Activated CD4-positive, alpha-beta T cell treated with anti-CD3 and anti-CD28 coated beads, Interleukin-2, amount 50 U/mL, for 16 hours (primary cell): ENCODE results near the gene CYSLTR2.

Experiments
- DNase-seq: peaks from one replicate; pipeline ENCODE4 v3.0.0-alpha.2; 2020

The CYSLTR2 gene, protein sequence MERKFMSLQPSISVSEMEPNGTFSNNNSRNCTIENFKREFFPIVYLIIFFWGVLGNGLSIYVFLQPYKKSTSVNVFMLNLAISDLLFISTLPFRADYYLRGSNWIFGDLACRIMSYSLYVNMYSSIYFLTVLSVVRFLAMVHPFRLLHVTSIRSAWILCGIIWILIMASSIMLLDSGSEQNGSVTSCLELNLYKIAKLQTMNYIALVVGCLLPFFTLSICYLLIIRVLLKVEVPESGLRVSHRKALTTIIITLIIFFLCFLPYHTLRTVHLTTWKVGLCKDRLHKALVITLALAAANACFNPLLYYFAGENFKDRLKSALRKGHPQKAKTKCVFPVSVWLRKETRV

DNA sequence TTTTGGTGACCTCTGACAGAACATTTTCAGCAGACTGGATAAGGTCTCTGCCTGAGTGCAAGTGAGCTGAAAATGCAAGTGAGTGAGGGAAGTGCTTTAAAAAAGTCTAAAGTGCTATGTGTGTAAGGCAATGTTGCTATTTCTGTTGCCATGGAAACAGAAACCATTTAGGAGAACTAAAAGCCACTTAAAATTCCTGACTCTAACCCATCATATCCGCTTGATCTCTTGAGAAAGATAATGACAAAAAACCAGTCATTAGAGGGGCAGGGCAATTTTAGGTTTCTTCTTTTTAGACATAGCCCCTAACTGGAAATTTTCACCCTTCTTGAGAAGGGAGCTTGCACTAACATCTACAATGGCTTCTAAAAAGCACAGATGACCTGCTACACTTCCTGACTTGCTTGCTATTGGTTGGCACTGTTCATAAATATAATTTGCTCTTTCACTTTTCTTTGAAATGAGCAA, at the start of gene CYSLTR2:
CYSLTR2 (plus strand) TSS at position 458 of the 468 bp plus-strand sequence. CDS start 52,889 bp downstream, outside the sequence.
- DNase-seq = peak; percentile 38

DNA sequence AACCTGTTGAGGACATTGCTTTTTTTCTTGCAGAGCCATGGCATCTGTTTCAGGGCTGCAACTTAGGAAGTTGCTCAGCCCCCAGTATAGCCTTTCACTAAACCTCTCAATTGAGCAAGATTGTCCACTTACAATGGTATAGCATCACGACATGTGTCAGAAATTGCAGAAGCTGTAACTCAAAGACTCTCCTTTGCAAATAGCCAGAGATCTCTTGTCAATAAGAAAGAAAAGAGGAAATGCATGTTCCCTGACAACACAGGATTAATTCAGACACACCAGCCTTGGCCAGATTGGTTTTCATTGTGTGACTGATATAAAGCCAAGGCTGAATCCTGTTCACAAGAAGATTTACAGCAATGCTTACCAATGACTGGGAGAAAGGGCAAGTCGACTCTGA, 38.7 kb upstream of the CYSLTR2 start:
- DNase-seq = no peak

DNA sequence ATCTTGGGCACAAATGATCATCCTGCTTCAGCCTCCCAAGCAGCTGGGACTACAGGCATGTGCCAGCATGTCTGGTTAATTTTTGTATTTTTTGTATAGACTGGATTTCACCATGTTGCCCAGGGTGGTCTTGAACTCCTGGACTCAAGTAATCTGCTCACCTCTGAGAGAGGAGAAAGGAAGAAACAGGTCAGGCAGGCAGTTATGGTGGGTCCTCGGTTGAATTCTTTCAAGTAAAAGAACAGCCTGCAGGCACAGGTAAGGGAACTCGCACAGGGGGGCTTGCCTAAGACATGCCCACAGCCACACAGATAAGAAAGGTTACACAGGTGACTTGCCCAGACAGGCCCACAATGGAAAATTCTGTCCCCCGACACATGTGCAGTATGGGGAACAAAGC, 34.8 kb upstream of the CYSLTR2 start:
- no peak for DNase-seq

DNA sequence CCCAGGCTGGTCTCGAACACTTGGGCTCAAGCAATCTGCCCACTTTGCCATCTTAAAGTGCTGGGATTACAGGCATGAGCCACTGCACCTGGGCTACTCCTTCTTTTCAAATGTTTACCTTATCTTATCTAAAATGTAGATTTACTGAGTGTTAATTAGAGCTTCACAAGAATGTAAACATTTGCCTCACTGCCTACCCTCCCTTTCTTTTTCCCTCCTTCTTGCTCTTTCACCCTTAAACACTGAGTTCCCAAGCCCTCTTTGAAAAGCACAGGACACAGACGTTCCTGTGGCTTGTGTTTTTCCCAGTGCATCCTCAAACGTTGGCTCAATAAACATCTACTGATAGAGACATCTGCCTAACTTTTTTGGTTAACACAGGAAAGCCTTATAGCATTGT, 32.7 kb upstream of the CYSLTR2 start:
- no peak for DNase-seq

DNA sequence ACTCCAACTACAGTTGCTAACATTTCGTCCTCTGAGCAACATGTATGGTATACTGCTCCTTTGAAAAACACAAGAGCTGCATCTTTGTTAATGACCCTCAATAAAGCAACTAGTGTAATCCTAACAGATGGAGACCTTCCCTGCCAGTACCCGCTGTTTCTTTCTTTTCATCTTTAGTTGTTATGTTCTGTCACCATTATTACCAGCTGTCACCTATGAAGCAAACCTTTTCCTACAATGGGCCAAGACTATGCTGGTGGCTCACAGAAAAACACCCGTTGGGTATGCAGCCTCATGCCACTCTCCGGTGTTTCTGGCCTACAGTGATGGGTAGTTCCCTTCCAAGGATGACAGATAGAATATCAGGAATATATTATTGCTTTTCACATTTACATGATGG, 29.7 kb upstream of the CYSLTR2 start:
- no peak for DNase-seq

DNA sequence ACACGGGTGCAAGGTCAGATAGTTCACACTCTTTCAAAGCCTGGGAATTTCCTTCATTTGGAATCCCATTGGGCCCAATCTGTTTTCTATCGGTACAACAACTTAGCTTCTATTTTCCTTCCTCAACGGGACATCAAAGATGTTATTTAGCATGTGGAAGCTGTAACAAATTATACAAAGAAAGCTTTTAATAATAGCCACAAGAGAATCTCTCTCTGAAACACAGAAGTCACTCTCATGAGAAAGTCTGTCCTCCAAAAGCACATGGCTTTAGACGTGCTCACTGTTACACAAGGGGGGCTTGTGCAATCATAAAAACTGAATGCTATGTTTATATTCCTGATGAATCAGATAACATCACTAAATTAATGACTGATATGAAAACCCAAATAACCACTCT, 28.9 kb upstream of the CYSLTR2 start:
- no peak for DNase-seq

DNA sequence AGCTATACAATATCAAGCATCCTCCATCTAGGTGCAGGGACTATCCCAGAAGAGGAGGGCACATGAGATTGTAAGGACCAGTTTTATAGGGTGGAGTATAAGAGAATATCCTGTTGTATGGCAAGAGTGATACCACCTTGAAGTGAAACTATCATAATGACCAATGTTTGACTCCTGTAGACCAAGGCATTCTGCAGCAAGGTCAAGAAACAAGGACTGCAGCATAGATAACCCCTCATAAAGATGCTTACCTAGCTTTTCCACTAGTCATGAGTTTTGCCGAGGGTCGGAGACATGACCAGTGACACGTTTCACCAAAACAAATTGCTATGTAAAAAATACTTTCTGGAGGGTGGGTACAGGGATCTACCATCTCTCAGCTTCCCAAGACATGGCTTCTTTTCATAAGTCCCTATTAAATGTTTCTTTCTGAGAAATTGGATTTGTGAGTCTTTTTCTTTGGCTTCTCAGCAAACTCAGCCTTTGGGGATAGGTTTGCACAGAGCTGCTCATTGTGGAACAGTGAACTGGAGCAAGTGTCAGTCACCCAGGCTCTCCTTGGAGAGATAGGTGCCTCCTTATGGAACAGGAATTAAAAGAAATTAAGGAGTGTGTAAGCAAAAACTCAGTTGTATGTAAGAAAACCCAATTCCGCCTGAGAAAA, 28.2 kb upstream of the CYSLTR2 start:
- no peak for DNase-seq

DNA sequence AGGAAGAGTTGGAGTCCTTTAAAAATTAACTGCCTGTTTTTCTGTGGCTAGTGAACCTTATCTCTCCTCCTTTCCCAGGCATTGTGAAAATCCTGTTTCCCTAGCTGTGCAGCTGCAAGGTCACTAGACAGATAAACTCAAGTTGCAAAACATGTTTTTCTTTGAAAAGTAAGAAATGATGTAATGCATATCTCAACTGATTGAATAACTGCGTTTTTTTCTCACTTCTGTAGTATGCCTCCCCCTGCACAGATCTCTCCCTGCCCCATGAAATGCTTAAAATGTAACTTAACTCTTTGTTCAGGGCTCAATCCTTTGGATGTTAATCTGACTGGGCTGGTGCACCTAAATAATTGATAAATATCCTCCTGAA, 27.7 kb upstream of the CYSLTR2 start:
- DNase-seq = no peak

DNA sequence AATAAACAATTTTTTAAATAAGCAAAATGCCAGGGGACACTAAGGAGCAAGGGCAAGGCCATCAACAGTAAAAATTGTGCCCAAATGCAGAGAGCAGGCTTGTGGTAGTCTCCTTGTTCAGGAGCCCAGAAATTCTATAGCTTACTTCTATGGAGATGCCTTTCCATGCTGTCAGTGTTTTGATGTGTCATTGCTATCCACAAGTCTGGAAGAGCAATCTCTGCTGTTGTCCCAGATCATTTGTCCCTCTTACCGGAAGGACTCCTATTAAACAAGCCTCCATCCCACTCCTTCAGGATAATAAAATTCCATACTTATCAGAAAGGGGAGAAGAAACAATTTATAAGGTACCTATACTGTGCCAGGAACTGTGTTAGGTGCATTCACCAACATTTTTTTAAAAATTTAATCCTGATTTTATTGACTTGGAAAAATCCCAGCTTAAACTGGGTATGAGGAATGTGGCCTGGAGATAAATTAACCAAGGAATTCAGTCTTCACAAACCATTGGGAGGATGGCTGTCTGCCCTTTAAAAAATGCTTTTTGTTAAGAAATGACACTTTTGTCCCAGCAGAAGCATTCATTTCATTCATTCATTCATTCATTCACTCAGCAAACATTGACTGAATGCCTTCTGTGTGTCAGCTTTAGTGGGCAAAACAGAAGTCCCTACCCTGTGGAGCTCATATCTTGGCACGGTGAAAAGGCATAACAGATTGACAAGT, 26.8 kb upstream of the CYSLTR2 start:
- no peak for DNase-seq

DNA sequence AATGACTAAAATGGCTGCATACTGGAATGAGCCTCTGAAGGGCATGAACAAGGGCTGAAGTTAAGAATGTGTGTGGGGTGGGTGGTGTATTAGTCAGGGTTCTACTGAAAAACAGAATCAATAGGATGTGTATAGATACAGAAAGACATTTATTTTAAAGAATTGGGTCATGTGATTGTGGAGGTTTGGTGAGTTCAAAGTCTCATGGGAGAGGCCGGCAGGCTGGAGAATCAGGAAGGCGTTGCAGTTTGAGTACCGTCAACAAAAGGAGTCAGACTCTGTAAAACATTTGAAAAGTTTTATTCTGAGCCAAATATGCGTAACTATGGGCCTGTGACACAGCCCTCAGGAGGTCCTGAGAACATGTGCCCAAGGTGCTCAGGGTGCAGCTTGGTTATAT, 24.5 kb upstream of the CYSLTR2 start:
- no peak for DNase-seq

DNA sequence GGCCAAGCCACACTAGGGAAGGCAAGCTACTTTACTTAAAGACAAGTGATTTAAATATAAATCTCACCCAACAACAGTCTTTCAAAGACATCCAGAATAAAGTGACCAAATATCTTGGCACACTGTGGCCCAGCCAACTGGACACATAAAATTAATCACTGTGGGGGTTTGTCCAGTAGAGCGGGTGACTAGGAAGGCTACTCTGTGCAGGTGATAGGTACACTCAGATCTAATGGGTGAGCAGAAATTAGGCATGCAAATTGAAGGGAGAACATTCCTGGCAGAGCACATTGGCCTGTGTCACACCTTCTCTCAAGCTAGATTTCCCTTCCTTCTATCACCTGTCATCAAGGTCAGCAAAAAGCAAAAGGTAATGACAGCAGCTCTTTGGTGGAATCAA, 23.4 kb upstream of the CYSLTR2 start:
- DNase-seq = no peak

DNA sequence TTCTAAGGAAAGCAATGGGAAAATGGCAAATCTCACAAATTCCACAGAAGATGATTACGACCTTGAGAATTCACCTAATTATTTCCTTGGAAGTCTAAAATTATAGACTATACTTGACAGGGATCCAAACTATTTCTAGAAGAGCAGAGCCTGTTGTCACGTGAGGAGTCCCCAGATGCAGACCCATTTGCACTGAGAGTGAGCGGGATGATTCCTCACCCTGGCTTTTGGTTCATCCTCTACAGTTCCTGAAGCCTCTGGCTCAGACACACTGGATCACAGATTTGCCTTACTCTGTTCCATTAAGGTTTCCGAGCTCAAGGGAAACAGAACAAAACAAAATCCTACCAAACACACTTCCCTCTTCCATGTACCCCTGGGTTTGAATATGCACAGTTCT, 23.0 kb upstream of the CYSLTR2 start:
- DNase-seq = no peak

DNA sequence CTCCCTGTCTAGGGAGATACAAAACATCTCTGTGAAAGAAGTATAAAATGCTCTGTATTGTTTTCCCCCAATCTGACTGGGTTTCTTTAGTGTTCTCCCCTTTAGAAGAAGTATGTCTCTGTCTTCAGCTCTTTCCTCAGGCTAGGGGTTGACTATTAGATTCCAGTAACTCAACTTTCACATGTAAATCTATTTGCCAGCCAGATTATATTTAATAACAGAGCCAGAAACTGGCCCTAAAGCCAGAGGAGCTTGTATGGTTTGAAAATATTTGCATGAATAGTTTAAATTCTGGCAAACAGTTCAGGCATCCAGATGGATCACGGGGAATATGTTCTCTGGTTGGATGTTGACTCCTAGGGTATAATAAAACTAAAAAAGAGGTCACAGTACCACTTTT, 22.3 kb upstream of the CYSLTR2 start:
- DNase-seq = no peak

DNA sequence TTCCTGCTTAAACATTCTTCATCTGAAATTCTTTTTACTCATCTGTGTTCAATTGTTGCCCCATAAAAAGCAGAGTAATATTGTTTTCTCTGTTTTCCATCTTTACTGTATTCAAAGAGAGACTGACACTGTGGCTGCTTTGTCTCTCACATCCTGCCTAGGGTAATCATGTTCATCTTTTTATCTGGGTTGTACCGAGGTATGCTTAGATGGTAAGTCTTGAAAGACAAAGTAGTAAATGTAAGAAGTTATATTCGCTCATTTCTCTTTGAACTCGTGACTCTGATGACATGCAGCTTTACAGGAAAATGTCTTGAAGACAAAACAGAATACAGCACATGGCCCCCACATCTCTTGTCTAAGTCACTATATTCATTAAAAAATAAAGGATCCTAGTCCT, 20.0 kb upstream of the CYSLTR2 start:
- DNase-seq = no peak

DNA sequence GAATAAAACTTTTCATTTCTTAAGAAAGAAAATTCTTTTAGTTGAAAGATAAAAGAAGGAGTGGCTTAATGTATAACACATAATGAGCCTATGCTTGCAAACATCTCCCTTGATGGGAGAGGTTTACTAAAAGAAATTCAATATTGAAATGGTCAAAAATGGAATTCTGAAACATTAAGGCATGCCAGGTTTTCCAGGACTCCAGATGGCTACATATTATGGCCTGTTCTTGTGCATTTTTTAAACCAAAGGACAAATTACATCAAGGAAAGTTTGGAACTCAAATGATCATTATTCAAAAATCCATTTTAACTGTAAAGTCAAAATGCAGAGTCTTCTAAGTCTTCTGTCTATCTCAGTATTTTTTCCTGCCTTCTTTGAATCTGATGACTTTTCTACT, 19.1 kb upstream of the CYSLTR2 start:
- no peak for DNase-seq

DNA sequence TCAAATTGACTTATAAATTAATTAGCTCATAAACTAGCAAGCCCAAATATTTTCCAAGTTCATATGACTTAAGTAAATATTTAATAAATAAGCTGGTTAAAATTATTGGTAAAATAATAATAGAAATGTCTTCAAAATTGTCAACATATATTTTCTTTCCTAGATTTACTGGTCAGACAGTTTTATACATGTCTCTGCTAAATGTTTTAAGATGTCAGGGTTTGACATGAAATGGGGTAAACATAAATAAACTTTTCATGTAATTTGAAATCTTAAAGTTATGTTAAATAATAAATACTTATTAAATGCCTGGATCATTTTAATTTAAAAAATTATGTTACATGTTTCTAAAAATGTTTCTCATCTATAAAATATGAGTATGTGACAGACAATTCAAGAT, 18.3 kb upstream of the CYSLTR2 start:
- no peak for DNase-seq

DNA sequence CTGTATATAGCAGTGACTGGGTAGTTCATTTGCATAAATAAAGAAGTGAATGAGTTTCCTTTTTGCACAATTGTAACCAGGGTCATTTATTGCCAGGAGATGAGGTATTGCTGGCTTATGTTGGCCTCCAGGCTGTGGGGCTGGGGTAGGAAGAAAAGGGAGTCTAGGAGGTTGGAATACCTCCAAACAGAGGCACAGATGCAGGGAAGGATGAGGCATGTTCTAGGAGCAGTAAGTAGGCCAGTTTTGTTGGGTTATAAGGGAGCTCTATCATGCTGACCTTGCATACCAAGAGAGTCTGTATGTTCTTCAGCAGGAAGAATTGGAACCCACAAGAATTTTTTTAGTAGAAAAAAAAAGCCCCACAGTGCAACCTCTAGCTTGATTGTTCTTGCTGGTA, 17.2 kb upstream of the CYSLTR2 start:
- no peak for DNase-seq

DNA sequence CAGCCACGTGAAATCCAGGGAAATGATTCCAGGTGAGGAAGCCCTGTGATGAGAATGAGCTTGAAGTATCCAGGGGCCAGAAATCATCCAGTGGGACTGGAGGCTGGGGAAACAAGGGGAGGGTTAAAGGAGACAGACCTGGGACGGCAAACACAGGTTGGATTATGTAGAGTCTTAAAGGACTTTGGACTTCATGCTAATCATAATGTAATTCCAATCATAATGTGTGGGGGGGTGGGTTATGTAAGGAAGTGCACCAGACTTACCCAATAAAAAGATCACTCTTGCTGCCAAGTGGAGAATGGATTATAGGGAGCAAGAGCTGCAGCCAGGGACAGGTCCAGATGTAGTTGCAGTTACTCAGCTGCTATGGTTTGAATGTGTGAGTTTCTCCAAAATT, 16.1 kb upstream of the CYSLTR2 start:
- DNase-seq = no peak

DNA sequence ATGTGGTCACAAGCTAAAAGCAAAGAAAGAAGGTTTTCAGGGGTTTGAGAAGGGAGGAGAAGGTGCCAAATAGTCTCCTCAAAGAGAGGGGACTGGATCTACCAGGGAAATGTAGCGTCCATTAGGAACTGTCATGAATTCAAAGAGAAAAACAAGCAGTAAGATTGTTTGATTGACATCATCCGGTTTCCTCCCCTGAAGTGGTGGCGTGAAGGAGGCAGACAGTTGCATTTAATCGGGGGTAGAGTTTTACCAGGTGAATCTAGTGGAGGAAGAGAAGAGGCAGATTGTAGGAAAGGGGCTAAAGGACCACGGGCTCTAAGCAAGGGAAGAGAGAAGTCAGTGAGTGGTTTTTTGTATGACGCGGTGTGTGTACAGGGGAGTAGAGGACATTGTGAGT, 13.0 kb upstream of the CYSLTR2 start:
- DNase-seq = no peak

DNA sequence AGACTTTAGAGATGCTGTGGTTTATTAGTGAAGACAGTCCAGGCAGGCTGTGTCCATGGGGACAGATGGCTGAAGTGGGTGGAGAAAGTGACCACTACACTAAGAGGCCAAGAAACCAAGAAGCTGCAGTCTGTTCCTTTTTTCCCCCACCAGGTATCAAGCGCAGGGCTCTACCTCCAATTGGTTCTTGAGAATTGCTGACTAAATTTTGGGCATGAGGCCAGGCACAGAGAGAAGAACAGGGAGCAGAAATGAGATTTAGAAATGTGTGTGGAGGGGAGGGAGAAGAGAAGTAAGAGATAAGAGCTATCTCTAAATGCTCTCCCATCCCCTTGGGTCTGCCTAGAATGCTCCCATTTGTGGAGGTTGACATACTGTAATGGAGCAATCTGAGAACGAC, 12.3 kb upstream of the CYSLTR2 start:
- no peak for DNase-seq

DNA sequence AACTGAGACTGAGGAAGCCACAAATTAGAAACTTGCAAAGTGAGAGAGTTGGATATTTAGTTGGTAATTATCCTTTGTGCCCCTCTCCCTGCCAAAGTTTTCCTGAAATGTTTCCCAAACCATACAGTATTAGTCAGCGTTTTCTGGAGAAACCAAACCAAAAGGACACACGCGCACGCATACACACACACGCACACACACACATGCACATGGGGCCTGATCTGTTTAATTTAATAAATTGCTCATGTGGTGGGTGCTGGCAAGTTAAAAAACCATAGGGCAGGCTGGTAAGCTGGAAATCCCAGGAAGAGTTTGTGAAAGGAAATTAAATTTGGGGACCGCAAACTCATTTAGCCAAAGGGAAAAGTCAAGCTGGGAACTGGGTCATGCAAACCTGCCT, 11.7 kb upstream of the CYSLTR2 start:
- no peak for DNase-seq

DNA sequence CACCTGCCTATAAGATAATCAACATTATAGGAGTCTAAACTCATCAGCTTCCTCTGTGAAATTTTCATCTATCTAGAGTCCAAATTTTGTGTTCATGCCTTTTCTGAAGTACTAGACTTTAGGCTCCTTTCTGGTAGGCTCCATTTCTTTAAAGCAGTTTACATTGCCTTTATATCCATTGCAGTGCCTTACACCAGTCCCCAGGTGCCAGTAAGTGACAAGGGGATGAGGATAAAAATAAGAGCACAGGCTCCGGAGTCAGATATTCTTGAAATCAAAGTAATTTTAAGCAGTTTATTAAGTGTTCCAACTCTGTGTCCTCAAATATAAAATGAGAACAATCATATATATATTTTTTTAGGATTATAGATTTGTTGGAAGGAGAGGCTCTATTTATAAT, 10.6 kb upstream of the CYSLTR2 start:
- no peak for DNase-seq

DNA sequence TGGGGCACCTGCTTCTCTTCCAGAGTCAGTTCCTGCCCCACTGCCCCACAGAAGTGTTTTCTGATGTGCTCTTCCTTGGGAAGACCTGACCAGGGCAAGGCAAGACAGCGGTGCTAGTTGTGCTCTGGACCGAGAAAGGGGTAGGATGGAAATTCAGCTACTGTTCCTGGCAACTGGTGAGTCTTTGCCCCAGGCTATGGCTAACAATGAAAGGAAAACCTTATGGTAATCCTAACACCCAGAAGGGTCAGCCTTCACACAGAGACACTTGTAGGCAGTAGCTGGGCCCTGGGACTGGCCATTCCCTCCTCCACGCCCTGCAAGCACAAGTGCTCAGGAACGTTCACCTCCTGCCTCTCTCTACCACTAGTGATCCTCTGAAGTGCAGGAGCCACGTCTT, 9.6 kb upstream of the CYSLTR2 start:
- DNase-seq = no peak

DNA sequence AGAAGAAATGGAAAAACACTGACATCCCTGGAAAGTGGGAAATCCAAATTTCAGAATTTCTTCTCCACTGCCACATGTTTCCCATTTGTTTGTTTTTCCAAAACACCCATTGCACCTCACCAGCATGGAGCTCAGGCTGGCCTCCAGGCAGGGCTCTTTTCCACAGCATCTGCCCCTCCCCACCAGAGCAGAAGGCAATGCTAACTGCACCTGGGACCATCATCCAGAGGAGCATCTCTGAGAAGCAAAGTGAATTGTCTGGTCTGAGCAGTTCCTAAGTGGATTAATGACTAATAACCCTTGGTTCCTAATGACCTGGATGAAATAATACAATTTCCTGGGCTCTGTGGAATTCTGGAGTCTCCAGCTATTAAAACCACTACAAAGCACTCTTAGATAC, 8.8 kb upstream of the CYSLTR2 start:
- DNase-seq = no peak
